OCI-LY1 (cell line): Measurements from ENCODE around the gene SIK3.

Source experiments
- EZH2 ChIP-seq: fragments of 200-600 bp; sonication (generic), shearing (Covaris generic); IDR thresholded peaks from 2 replicates; pipeline ENCODE4 v1.8.0; 2017; ENCODE audit warnings: borderline replicate concordance, mixed run types, mild to moderate bottlenecking, antibody characterized with exemption, low read length, moderate library complexity, mixed read lengths
- TF ChIP-seq, protein P1 (sequence below): fragments of 200-600 bp; sonication (generic), shearing (Covaris generic); IDR thresholded peaks from 2 replicates; pipeline ENCODE4 v1.5.1; 2017; ENCODE audit warnings: mild to moderate bottlenecking, antibody characterized with exemption, low read length, moderate library complexity, mixed read lengths

GRCh38 chr11:116975661-116976060 is 122.6 kb downstream of the SIK3 start:
- TF ChIP-seq, protein P1, sequence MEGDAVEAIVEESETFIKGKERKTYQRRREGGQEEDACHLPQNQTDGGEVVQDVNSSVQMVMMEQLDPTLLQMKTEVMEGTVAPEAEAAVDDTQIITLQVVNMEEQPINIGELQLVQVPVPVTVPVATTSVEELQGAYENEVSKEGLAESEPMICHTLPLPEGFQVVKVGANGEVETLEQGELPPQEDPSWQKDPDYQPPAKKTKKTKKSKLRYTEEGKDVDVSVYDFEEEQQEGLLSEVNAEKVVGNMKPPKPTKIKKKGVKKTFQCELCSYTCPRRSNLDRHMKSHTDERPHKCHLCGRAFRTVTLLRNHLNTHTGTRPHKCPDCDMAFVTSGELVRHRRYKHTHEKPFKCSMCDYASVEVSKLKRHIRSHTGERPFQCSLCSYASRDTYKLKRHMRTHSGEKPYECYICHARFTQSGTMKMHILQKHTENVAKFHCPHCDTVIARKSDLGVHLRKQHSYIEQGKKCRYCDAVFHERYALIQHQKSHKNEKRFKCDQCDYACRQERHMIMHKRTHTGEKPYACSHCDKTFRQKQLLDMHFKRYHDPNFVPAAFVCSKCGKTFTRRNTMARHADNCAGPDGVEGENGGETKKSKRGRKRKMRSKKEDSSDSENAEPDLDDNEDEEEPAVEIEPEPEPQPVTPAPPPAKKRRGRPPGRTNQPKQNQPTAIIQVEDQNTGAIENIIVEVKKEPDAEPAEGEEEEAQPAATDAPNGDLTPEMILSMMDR = no peak
- no peak for TF ChIP-seq EZH2
